GM18502 (cell line): ENCODE results near the gene ARHGEF5.
"Not testable (repeated sequence)": the region's sequence is repeated elsewhere in the genome, so short reads cannot be mapped to it uniquely, and the experiment has no call there.

Experiments used
- ATAC-seq: cut with Tn5 transposase; IDR thresholded peaks from one replicate; pipeline ENCODE4 v1.9.1; 2021; ENCODE audit warnings: mild to moderate bottlenecking; ENCODE audit not compliant: unreplicated experiment, poor library complexity

The ARHGEF5 gene

GRCh38 chr7:144418931-144419330 is 63.7 kb downstream of the ARHGEF5 start:
- ATAC-seq, result not testable (repeated sequence)

DNA sequence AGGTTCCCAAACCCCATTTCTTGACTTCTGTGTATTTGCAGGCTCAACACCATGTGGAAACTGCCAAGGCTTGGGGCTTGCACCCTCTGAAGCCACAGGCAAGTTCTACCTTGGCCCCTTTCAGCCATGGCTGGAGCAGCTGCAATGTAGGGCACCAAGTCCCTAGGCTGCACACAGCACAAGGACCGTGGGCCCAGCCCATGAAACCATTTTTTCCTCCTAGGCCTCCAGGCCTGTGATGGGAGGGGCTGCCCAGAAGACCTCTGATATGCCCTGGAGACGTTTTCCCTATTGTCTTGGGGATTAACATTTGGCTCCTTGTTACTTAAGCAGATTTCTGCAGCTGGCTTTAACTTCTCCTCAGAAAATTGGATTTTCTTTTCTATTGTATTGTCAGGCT is 72.3 kb downstream of the ARHGEF5 start:
- ATAC-seq, result not testable (repeated sequence)

GRCh38 chr7:144428431-144428830 is 73.2 kb downstream of the ARHGEF5 start:
- no peak for ATAC-seq
